GM12873 (cell line): Measurements from ENCODE around the gene BID.

Experiments
- CTCF ChIP-seq: IDR thresholded peaks from 2 replicates; pipeline ENCODE4 v1.5.1; 2012; ENCODE audit warnings: low read depth, mild to moderate bottlenecking, moderate library complexity, low read length, control low read depth; ENCODE audit not compliant: insufficient read depth; ENCODE audit errors: missing control alignments

Gene BID

DNA sequence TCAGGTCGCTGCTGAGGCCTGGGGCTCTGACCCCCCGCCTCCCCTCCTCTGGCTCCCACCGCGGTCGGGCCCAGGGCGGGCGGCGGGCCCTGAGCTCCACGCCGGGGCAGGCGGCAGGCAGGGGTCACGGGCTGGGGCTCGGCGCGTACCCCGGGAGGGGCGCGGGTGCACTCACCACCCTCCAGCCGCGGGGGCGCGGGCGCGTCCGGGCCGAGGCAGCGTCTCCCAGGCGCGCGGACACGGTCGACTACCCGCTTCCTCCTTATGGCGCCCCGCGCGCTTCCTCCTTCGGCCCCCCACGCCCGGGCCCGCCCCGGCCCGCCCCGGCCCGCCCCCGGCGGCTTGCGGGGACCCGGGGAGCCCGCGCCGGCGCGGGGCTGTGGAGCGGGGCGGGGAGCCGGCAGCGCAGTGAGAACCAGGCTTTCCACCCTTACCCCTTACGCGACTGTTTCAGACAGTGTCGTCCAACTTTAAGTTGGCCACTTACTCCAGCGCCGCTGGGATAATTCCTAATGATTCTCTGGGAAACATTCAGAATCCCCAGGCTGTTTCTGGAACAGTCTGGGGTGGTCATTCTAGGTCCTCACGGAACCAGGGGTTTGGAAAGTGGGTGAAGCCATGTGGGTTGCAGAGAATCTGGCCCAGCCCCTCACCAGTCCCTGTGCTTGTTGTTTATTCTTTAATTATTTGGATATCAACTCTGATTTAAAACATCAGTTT is at the start of gene BID:
Gene BID (minus strand): TSS at position 264 of the 720 bp plus-strand sequence. CDS start 24,353 bp downstream, outside the sequence.
- TF ChIP-seq CTCF = no peak

- TF ChIP-seq CTCF = no peak
Observed at GRCh38 chr22:17823964-17824363, 49.7 kb upstream of the BID start.

- TF ChIP-seq CTCF = no peak
Observed at GRCh38 chr22:17823226-17823625, 49.0 kb upstream of the BID start.

GRCh38 chr22:17822087-17822486 is 47.8 kb upstream of the BID start:
- TF ChIP-seq CTCF = no peak

GRCh38 chr22:17820879-17821439 is 46.7 kb upstream of the BID start:
- no peak for TF ChIP-seq CTCF

- TF ChIP-seq CTCF = no peak
Observed at GRCh38 chr22:17818649-17819048, 44.4 kb upstream of the BID start.

- TF ChIP-seq CTCF = no peak
Observed at GRCh38 chr22:17818180-17818579, 43.9 kb upstream of the BID start.
